RWPE1 (cell line): ENCODE data around the gene GCM1.

ENCODE experiments used
- CTCF ChIA-PET: fragments of 350-600 bp; sonication (Branson Sonifier 250); formaldehyde crosslinking; extraction: SDS; loops from one replicate; lab custom pipeline; 2021; lab: Yijun Ruan, JAX
- POLR2A ChIA-PET: fragments of 400-600 bp; formaldehyde crosslinking; extraction: SDS; loops from one replicate; lab custom pipeline; 2020; ENCODE audit warnings: antibody characterized with exemption; ENCODE audit not compliant: low non-redundant PET; lab: Yijun Ruan, JAX
- DNase-seq: peaks from one replicate; pipeline ENCODE4 v3.0.0; 2012; ENCODE audit warnings: low spot score
- H3K27ac ChIP-seq: fragments of 450-650 bp; 2 replicates; pipeline ENCODE4 v1.5.1; 2017
- TF ChIP-seq, protein P1 (sequence below): fragments of 450-650 bp; conservative IDR thresholded peaks from 2 replicates; pipeline ENCODE4 v1.5.1; 2017; ENCODE audit warnings: low read depth, mild to moderate bottlenecking

Gene GCM1

DNA sequence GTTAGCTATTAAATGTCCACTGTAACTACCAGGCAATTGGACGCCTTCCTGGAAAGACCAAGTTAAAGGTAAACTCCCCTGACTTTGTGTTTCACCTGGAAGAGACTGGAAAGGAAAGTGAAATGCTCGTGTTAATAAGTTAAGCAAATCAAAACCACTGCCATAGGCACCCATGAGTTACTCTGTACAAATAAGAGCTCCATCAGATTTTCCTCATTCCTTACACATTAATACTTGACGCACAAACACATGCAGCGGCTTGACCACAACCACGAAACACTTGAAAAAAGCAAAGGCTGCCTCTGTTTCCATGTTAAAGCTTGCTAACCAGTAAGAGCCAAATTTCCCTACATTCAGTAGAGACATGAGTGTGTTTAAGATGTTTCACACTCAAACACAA, 19.8 kb downstream of the GCM1 start:
- POLR2A ChIA-PET = no interaction called here
- no peak overlapping the region for H3K27ac ChIP-seq
- TF ChIP-seq, protein P1, sequence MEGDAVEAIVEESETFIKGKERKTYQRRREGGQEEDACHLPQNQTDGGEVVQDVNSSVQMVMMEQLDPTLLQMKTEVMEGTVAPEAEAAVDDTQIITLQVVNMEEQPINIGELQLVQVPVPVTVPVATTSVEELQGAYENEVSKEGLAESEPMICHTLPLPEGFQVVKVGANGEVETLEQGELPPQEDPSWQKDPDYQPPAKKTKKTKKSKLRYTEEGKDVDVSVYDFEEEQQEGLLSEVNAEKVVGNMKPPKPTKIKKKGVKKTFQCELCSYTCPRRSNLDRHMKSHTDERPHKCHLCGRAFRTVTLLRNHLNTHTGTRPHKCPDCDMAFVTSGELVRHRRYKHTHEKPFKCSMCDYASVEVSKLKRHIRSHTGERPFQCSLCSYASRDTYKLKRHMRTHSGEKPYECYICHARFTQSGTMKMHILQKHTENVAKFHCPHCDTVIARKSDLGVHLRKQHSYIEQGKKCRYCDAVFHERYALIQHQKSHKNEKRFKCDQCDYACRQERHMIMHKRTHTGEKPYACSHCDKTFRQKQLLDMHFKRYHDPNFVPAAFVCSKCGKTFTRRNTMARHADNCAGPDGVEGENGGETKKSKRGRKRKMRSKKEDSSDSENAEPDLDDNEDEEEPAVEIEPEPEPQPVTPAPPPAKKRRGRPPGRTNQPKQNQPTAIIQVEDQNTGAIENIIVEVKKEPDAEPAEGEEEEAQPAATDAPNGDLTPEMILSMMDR = no peak
- CTCF ChIA-PET = no interaction called here
- peak; percentile 10 for DNase-seq

- CTCF ChIA-PET = no interaction called here
- POLR2A ChIA-PET = no interaction called here
- TF ChIP-seq, protein P1 = no peak
- H3K27ac ChIP-seq = no peak overlapping the region
- DNase-seq = no peak
Measured at GRCh38 chr6:53125276-53125675, 23.4 kb downstream of the GCM1 start.

DNA sequence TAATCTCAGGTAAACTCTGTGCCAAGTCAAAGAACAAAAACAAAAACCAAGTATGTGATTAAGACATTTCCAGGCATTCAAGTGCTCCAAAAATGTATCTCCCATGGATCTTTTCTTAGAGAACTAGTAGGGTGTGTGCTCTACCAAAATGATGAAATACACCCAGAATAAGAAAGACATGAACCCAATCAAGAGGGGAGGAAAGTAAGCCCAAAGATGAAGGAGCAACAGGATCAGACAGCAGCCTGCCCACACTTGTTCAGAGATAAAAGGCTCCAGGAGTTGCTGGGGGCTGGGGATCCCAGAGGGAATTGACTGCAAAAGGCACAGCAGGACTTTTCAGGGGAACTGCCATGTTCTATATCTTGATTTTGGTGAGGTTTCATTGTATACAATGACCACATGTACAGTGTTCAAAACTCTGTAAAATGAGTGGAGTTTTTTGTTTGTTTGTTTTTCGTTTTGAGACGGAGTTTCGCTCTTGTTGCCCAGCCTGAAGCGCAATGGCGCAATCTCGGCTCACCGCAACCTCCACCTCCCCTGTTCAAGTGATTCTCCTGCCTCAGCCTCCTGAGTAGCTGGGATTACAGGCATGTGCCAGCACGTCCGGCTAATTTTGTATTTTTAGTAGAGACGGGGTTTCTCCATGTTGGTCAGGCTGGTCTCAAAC, 24.4 kb downstream of the GCM1 start:
- TF ChIP-seq, protein P1 = no peak
- no peak overlapping the region for H3K27ac ChIP-seq
- POLR2A ChIA-PET = no interaction called here
- CTCF ChIA-PET = no interaction called here
- no peak for DNase-seq

- TF ChIP-seq, protein P1 = no peak
- CTCF ChIA-PET = no interaction called here
- H3K27ac ChIP-seq = no peak overlapping the region
- POLR2A ChIA-PET = no interaction called here
- DNase-seq = peak; percentile 23
Measured at GRCh38 chr6:53119772-53120409, 28.8 kb downstream of the GCM1 start.

- TF ChIP-seq, protein P1 = no peak
- ChIA-PET POLR2A (no interaction called here), CTCF (no interaction called here)
- H3K27ac ChIP-seq = no peak overlapping the region
- DNase-seq = no peak
Measured at GRCh38 chr6:53119349-53119748, 29.3 kb downstream of the GCM1 start.

DNA sequence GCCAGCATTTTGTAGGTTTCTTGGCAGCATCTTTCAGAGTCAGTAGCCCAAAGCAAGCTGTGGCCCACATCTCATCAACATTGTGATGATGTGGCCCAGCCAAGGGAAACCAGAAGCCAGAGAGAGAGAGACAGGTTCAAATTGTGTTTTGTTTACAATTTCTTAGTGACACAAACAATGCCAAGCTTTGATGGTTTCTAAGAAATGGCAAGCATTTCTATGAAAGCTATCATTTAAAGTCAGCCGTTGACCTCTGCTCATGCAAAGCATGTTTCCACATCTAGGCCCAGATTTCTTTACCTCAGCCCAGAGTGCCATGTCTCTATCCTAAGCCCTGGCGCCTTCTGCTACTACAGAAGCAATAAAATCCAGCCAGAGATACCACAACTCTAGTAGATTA, 32.9 kb downstream of the GCM1 start:
- H3K27ac ChIP-seq = no peak overlapping the region
- no peak for DNase-seq
- ChIA-PET CTCF (no interaction called here), POLR2A (no interaction called here)
- TF ChIP-seq, protein P1 = no peak
